Measurements from ENCODE around the gene HTR5A. TPM values are rescaled to one million over a fixed set of nuclear protein-coding genes. Genes with fewer than 3 reads are reported as not detected.

HTR5A gene
- total RNA-seq, 1 donor from 2014 or later = not detected

DNA sequence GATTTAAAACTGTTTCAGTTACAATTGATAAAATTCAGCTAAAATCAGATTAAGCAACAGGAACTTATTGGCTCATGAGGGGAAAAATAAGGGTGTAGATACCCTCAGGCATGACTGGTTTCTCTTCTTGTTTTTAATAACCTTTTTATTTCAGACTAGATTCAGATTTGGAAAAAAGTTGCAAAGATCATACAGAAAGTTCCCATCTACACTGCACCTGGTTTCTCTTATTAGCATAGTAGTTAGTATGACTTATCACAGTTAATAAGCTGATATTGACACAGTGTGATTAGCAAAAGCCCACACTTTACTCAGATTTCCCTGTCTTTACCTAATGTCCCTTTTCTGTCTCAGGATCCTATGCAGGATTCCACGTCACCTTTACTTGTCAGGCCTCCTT lies 53.3 kb downstream of the HTR5A start:
- H3K4me3 ChIP-seq = no peak overlapping the region
- peaks cover 11% of the 10 kb centered on the region for H3K9me3 ChIP-seq
- ATAC-seq (no peak), DNase-seq (no peak)
- TF ChIP-seq, protein P1, sequence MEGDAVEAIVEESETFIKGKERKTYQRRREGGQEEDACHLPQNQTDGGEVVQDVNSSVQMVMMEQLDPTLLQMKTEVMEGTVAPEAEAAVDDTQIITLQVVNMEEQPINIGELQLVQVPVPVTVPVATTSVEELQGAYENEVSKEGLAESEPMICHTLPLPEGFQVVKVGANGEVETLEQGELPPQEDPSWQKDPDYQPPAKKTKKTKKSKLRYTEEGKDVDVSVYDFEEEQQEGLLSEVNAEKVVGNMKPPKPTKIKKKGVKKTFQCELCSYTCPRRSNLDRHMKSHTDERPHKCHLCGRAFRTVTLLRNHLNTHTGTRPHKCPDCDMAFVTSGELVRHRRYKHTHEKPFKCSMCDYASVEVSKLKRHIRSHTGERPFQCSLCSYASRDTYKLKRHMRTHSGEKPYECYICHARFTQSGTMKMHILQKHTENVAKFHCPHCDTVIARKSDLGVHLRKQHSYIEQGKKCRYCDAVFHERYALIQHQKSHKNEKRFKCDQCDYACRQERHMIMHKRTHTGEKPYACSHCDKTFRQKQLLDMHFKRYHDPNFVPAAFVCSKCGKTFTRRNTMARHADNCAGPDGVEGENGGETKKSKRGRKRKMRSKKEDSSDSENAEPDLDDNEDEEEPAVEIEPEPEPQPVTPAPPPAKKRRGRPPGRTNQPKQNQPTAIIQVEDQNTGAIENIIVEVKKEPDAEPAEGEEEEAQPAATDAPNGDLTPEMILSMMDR (IDR thresholded peaks at IDR 0.05) = no peak
- H3K27me3 ChIP-seq (ENCODE audit: low read depth) = peaks cover 7% of the 10 kb centered on the region
- H3K4me1 ChIP-seq = no peaks in the 10 kb centered on the region
- no peaks in the 10 kb centered on the region for H3K36me3 ChIP-seq
- intact Hi-C loops (cut with DNase I) = no loop called here
- H3K27ac ChIP-seq = no peak overlapping the region

DNA sequence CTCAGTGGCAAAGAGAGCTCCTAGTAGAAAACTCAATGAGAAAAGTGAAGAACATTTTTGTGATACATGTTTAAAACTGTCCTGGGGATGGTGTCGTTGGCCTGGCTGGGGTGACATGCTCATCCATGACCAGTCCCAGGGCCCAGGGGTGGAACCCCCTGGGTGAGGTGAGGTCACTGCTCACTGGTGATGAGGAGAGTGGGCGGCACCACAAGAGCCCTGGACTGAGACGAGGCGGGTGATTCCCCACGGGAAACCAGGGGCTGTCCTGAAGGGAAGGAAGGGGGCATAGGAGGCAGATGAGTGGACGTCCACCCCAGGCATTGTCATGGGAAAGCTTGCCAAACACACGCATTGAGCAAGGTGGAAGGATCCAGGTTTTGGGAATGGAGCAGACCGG lies 54.6 kb downstream of the HTR5A start:
- no peaks in the 10 kb centered on the region for H3K4me1 ChIP-seq
- ATAC-seq (no peak), DNase-seq (no peak)
- H3K27ac ChIP-seq = no peak overlapping the region
- H3K27me3 ChIP-seq (ENCODE audit: low read depth) = no peaks in the 10 kb centered on the region
- no peaks in the 10 kb centered on the region for H3K36me3 ChIP-seq
- H3K9me3 ChIP-seq = peaks cover 10% of the 10 kb centered on the region
- TF ChIP-seq, protein P1 (IDR thresholded peaks at IDR 0.05) = no peak
- intact Hi-C loops (cut with DNase I) = no loop called here
- no peak overlapping the region for H3K4me3 ChIP-seq

DNA sequence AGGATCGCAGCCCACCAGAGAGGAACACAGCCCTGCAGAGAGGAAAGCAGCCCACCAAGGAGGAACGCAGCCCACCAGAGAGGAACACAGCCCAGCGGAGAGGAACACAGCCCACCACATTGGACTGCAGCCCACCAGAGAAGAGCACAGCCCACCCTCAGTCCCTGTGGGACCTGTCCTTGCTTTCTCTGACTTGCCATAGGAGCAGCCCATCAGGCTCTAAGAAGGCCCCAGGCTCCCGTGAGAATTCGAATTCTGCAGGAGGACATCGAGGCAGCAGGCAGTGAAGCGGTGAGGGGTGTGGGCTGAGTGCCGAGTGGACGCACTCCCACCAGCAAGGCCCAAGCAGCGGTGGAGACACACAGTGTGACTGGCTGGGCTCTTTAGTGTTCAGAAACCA lies 59.1 kb downstream of the HTR5A start:
- H3K4me1 ChIP-seq = no peaks in the 10 kb centered on the region
- ATAC-seq = no peak
- H3K4me3 ChIP-seq = no peak overlapping the region
- no peaks in the 10 kb centered on the region for H3K9me3 ChIP-seq
- intact Hi-C loops (cut with DNase I) = no loop called here
- H3K36me3 ChIP-seq = no peaks in the 10 kb centered on the region
- no peak overlapping the region for H3K27ac ChIP-seq
- TF ChIP-seq, protein P1 (IDR thresholded peaks at IDR 0.05) = no peak
- DNase-seq = no peak
- H3K27me3 ChIP-seq (ENCODE audit: low read depth) = no peaks in the 10 kb centered on the region

DNA sequence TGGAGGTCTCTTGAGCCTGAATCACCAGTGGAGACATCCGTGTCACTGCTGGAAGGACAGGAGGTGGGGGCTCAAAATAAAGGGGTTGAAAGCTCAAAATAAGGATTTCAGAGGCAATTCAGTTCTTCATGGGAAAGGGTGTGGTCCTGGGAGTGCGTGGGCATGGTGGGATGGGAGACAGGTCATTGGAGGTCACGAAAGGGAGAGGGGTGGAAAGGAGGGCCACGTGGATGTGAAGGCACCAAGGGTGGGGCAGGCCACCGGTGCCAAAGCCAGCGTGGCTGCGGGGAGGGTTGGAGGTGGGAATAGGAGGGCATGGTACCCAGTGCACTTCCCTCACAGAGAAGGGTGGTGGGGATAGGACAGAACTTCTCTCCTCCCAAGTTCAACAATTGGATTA lies 59.7 kb downstream of the HTR5A start:
- ATAC-seq (no peak), DNase-seq (no peak)
- Histone ChIP-seq H3K9me3 (no peaks in the 10 kb centered on the region), H3K4me1 (no peaks in the 10 kb centered on the region), H3K27ac (no peak overlapping the region), H3K27me3 (ENCODE audit: low read depth) (no peaks in the 10 kb centered on the region), H3K36me3 (no peaks in the 10 kb centered on the region), H3K4me3 (no peak overlapping the region)
- intact Hi-C loops (cut with DNase I) = no loop called here
- TF ChIP-seq, protein P1 (IDR thresholded peaks at IDR 0.05) = no peak

DNA sequence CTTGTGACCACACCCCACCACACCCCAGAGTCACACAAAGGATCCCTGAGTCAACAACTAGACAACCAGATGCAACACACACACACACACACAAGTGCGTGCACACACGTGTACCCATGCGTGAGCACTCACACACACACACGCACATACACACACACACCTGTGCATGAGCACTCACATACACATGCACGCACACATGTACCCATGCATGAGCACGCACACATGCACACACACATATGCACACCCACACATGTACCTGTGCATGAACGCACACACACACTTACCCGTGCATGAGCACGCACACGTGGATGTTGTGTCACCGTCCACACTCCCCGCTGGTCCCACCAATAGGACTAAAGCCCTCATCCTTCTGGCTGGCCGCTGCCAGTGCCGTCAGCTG lies 60.4 kb downstream of the HTR5A start:
- Histone ChIP-seq H3K9me3 (no peaks in the 10 kb centered on the region), H3K36me3 (no peaks in the 10 kb centered on the region), H3K4me1 (no peaks in the 10 kb centered on the region), H3K27ac (no peak overlapping the region), H3K4me3 (no peak overlapping the region), H3K27me3 (ENCODE audit: low read depth) (no peaks in the 10 kb centered on the region)
- ATAC-seq (no peak), DNase-seq (no peak)
- intact Hi-C loops (cut with DNase I) = no loop called here
- TF ChIP-seq, protein P1 (IDR thresholded peaks at IDR 0.05) = no peak

DNA sequence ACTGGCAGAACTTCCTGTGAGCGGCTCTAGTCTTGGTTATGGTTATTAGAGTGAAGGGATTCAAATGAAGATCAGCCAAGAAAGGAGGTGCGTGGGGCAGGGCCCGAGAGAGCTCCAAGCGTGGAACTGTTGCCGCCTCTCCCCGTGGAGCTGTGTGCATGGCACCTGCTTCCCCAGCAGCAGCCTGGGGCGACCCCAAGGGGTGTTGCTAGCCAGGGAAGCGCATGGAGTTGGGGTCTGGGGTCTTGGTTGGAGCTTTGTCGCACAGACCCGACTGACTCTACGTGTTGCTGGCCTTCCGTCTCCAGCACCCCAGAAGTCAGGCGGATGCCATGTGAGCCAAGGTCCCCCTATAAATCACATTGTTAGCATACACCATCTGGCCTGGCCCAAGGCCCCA lies 61.0 kb downstream of the HTR5A start:
- intact Hi-C loops (cut with DNase I) = no loop called here
- DNase-seq (no peak), ATAC-seq (no peak)
- H3K36me3 ChIP-seq = no peaks in the 10 kb centered on the region
- no peak overlapping the region for H3K4me3 ChIP-seq
- TF ChIP-seq, protein P1 (IDR thresholded peaks at IDR 0.05) = no peak
- H3K4me1 ChIP-seq = no peaks in the 10 kb centered on the region
- H3K27ac ChIP-seq = no peak overlapping the region
- no peaks in the 10 kb centered on the region for H3K27me3 ChIP-seq (ENCODE audit: low read depth)
- H3K9me3 ChIP-seq = no peaks in the 10 kb centered on the region
